Measurements from ENCODE around the gene PAK4. TPM values are rescaled to one million over a fixed set of nuclear protein-coding genes. Genes with fewer than 3 reads are reported as not detected.
"Not testable (repeated sequence)": the region's sequence is repeated elsewhere in the genome, so short reads cannot be mapped to it uniquely, and the experiment has no call there.

The PAK4 gene
- total and polyA plus RNA-seq, 10 of the 15 experiments (the other 5 are each of a cell fraction or from before 2014, with no cell fraction given), result 0.08 to 19.3 (median 5.9) TPM

DNA sequence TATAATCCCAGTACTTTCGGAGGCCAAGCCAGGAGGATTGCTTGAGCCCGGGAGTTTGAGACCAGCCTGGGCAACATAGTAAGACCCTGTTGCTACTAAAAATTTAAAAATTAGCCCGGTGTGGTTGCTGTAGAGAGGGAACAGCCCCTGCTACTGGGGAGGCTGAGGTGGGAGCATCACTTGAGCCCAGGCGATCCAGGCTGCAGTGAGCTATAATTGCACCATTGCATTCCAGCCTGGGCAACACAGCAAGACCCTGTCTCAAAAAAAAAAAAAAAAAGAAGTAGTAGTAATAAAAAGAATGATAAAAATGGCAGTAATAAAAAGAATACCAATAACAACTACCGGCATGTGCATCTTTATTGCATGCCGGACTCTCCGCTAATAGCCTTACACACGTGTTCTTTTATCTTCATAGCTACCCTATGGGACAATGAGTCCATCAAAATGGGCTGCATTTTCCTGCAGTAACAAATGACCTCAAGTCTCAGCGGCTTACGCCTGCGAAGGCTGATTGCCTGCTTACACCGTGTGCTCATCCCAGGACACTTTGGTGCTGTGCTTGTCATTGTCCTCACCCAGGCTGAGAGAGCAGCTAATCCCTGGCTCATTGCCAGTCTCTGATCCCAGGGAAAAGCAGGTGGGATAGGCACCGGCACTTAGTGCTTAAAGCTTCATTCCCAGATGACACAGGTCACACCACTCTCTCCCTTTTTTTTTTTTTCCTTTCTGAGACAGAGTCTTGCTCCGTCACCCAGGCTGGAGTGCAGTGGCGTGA lies 92.8 kb downstream of the PAK4 start (continued):
- no peak for TF ChIP-seq EGR1 (IDR thresholded peaks at IDR 0.05; ENCODE audit: borderline replicate concordance in 1 of 2, low read depth in 2 of 2, low read length in 2 of 2)
- no peak for TF ChIP-seq BHLHE40 (IDR thresholded peaks at IDR 0.05; ENCODE audit: borderline replicate concordance in 1 of 2, low read depth in 2 of 2, low read length in 1 of 2)
- no peak for TF ChIP-seq NR2C1 (IDR thresholded peaks at IDR 0.05)

DNA sequence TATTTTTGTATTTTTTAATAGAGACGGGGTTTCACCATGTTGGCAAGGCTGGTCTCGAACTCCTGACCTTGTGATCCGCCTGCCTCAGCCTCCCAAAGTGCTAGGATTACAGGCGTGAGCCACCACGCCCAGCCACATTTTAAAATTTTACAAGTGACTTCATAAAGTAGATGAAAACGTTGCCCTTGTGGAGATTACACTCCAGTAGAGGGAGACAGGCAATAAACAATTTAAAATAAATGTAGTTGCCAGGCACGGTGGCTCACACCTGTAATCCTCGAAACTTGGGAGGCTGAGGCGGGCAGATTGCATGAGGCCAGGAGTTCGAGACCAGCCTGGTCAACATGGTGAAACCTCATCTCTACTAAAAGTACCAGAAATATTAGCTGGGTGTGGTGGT lies 93.5 kb downstream of the PAK4 start:
- POLR2A ChIA-PET; intact Hi-C loops (cut with micrococcal nuclease; ENCODE audit: unreplicated experiment); H3K36me3 ChIP-seq (ENCODE audit: control insufficient read depth in 2 of 2, insufficient read depth in 2 of 2, low read length in 1 of 2); H3K9me3 ChIP-seq (replicated peaks; ENCODE audit: control insufficient read depth, insufficient read depth, low read length); H3K27ac ChIP-seq (ENCODE audit: control insufficient read depth, insufficient read depth); H4K20me1 ChIP-seq (ENCODE audit: control insufficient read depth, insufficient read depth); H3K4me3 ChIP-seq; ATAC-seq; in situ Hi-C loops (cut with MboI); H3K9ac ChIP-seq (ENCODE audit: control insufficient read depth, insufficient read depth, low read length); H3K27me3 ChIP-seq (replicated peaks in 1 of 2; ENCODE audit: control insufficient read depth in 2 of 2, insufficient read depth in 2 of 2, low read length in 1 of 2); H3K4me1 ChIP-seq (ENCODE audit: control insufficient read depth, insufficient read depth, low read length); H2AFZ ChIP-seq (ENCODE audit: control insufficient read depth, low read depth, low read length); RAD21 ChIA-PET (ENCODE audit: unreplicated experiment); H3K79me2 ChIP-seq (ENCODE audit: control insufficient read depth, insufficient read depth, low read length); FAIRE-seq; BruUV-seq (replicated peaks); DNase-seq (ENCODE audit: low read depth, low spot score); H3K4me2 ChIP-seq (ENCODE audit: control insufficient read depth, insufficient read depth): not testable (repeated sequence)
- ChIA-PET SMC1A (ENCODE audit: uncharacterized antibody, unreplicated experiment) (interaction anchor here (1.3 kb wide), 1 partner anchor 117 kb away, joined by 3 read pairs; the partner anchor contains the start of gene GMFG), CTCF (interaction anchor here (2.0 kb wide), 1 partner anchor 109 kb away, joined by 5 read pairs; no protein-coding TSS in a partner anchor)
- 25% methylated on average over 10 of the region's 10 CpGs for WGBS (ENCODE audit: insufficient coverage, insufficient replicate concordance, low lambda C conversion rate, missing lambda C conversion rate)
